ENCODE measurements around the gene CD6. TPM values are rescaled to one million over a fixed set of nuclear protein-coding genes. Genes with fewer than 3 reads are reported as not detected.

CD6 gene
- total RNA-seq, 1 donor from 2014 or later: 0.47 TPM

DNA sequence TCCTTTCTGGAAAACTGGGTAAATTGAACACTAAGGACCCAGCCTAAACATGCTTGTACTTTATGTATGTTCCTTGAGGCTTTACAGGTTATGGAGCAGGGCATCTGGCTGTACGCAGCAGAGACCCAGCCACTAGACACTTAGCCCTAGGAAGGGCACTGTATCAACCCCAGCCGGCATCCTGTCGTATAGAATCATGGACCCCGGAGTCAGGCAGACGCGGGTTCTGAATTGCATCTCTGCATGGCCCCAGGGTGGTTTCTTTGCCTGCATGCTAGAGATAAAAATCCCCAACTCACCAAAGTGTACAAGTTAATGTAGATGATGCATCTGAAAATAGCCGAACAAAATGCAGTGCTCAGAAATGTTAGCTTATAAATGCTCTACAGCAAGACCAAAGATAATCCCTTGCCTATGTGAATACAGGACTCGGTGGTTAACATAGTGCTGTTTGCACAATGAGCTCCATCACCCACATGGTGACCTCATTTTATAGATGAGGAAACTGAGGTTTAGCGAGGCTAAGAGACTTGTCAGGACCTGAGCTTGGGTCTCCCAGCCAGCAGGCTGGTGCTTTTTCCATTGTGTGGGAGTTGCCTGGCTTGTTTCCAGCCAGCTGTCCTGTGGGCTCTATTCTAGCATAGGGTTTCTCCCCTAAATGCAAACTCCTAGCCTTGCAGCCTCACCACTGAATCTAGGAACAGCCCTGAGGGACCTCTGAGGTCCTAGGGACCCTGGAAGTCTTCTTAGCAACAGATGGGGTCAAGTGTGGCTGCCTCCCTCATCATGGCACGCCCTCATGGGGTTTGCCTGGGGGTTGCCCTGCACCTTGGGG is 7.3 kb downstream of the CD6 start:
- Histone ChIP-seq H3K9me3 (replicated peaks) (no peaks in the 10 kb centered on the region), H3K4me3 (no peak overlapping the region), H3K4me1 (no peaks in the 10 kb centered on the region), H3K27ac (replicated peaks) (no peak overlapping the region), H3K27me3 (ENCODE audit: low read depth) (peaks cover 12% of the 10 kb centered on the region), H3K36me3 (no peaks in the 10 kb centered on the region)
- intact Hi-C loops (cut with micrococcal nuclease): no loop called here
- no peak for DNase-seq
- TF ChIP-seq, protein P1, sequence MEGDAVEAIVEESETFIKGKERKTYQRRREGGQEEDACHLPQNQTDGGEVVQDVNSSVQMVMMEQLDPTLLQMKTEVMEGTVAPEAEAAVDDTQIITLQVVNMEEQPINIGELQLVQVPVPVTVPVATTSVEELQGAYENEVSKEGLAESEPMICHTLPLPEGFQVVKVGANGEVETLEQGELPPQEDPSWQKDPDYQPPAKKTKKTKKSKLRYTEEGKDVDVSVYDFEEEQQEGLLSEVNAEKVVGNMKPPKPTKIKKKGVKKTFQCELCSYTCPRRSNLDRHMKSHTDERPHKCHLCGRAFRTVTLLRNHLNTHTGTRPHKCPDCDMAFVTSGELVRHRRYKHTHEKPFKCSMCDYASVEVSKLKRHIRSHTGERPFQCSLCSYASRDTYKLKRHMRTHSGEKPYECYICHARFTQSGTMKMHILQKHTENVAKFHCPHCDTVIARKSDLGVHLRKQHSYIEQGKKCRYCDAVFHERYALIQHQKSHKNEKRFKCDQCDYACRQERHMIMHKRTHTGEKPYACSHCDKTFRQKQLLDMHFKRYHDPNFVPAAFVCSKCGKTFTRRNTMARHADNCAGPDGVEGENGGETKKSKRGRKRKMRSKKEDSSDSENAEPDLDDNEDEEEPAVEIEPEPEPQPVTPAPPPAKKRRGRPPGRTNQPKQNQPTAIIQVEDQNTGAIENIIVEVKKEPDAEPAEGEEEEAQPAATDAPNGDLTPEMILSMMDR (IDR thresholded peaks at IDR 0.05; ENCODE audit: borderline replicate concordance): no peak

DNA sequence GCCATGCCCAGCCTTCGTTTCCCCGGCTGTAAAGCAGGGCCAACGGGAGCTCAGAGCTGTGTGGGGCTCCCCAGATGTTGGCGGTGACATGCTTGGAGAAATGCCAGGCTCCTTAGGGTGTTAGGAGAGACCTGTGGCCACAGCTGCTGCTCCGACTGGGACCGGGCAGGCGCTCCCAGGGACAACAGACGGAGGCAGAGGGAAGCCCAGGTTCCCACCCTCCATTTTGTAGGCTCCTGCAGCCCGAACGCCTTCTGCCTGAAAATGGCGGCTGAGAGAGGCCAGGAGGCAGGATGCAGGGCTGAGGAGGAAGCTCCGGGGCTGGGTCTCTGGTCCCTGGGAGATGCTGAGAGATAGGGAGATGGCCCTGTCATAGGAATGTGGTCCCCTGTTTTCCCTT is 10.0 kb downstream of the CD6 start:
- Histone ChIP-seq H3K27ac (replicated peaks) (no peak overlapping the region), H3K9me3 (replicated peaks) (no peaks in the 10 kb centered on the region), H3K36me3 (no peaks in the 10 kb centered on the region), H3K4me1 (no peaks in the 10 kb centered on the region), H3K4me3 (no peak overlapping the region), H3K27me3 (ENCODE audit: low read depth) (peaks cover 20% of the 10 kb centered on the region)
- intact Hi-C loops (cut with micrococcal nuclease): no loop called here
- TF ChIP-seq, protein P1 (IDR thresholded peaks at IDR 0.05; ENCODE audit: borderline replicate concordance): no peak
- DNase-seq: no peak

DNA sequence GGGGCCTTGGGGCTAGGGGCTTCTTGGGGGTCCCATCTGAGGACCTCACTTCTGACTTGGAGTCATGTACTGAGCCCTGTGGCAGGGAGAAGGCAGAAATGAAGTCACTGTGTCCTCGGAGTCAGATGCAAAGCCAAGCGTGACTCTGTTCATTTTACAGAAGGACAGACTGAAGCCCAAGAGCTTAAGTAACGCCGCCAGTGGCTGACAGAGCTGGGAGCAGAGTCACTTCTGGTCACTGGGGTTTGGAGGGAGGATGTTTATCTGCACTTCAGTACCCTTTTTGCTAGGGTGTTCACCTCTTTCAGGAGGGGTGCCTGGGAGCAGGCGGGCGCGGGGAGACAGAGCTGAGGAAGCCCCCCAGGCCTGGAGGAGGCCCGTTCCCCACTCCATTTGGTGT is 10.7 kb downstream of the CD6 start:
- TF ChIP-seq, protein P1 (IDR thresholded peaks at IDR 0.05; ENCODE audit: borderline replicate concordance): no peak
- intact Hi-C loops (cut with micrococcal nuclease): no loop called here
- H3K27me3 ChIP-seq (ENCODE audit: low read depth): peaks cover 24% of the 10 kb centered on the region
- no peak overlapping the region for H3K27ac ChIP-seq (replicated peaks)
- H3K9me3 ChIP-seq (replicated peaks): no peaks in the 10 kb centered on the region
- H3K36me3 ChIP-seq: no peaks in the 10 kb centered on the region
- H3K4me3 ChIP-seq: no peak overlapping the region
- DNase-seq: no peak
- no peaks in the 10 kb centered on the region for H3K4me1 ChIP-seq

DNA sequence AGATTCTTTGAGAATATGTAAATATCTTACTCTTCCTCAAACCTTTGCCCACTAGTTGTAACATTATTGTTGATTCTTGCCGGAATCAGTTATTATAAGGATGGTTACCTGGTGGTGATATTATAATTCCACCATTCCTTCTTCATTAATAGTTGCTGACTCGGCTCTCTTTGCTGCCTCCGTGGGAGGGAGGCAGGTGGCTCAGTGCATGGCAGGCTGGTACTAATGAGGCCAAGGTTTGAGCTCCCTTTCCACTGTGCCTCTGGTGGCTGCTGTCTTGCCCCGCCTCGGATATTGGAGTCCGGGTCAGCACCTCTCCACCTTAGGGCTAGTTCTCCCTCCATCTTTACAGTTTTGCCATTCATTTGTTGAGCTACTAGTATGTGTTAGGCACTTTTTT is 12.7 kb downstream of the CD6 start:
- H3K27ac ChIP-seq (replicated peaks): no peak overlapping the region
- no peak overlapping the region for H3K4me3 ChIP-seq
- no peaks in the 10 kb centered on the region for H3K36me3 ChIP-seq
- no peaks in the 10 kb centered on the region for H3K9me3 ChIP-seq (replicated peaks)
- H3K4me1 ChIP-seq: no peaks in the 10 kb centered on the region
- peaks cover 35% of the 10 kb centered on the region for H3K27me3 ChIP-seq (ENCODE audit: low read depth)
- no peak for DNase-seq
- intact Hi-C loops (cut with micrococcal nuclease): no loop called here
- TF ChIP-seq, protein P1 (IDR thresholded peaks at IDR 0.05; ENCODE audit: borderline replicate concordance): no peak

DNA sequence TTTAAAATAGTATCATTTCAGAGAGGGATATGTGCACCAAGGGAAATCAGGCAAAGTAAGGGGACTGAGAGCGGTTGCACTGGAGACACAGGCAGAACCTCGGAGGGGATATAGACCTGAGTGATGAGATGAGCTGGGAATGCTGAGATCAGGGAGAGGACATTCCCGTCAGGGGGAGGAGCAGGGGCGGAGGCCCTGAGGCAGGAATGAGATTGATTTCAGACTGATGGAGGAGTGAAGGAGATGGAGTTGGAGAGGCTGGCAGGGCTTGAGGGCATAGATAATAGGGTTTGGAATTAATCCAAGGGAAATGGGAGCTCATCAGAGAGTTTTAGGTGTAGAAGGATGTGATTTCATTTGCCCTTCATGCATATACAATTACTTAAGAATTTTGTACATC is 13.2 kb downstream of the CD6 start:
- Histone ChIP-seq H3K27ac (replicated peaks) (no peak overlapping the region), H3K36me3 (no peaks in the 10 kb centered on the region), H3K9me3 (replicated peaks) (no peaks in the 10 kb centered on the region), H3K27me3 (ENCODE audit: low read depth) (peaks cover 35% of the 10 kb centered on the region), H3K4me3 (no peak overlapping the region), H3K4me1 (no peaks in the 10 kb centered on the region)
- no peak for DNase-seq
- TF ChIP-seq, protein P1 (IDR thresholded peaks at IDR 0.05; ENCODE audit: borderline replicate concordance): no peak
- intact Hi-C loops (cut with micrococcal nuclease): no loop called here

Measured in left ventricle myocardium inferior (tissue), 1 donor.